ENCODE results near the gene SEC61A1. TPM values are rescaled to one million over a fixed set of nuclear protein-coding genes. Genes with fewer than 3 reads are reported as not detected.

SEC61A1 gene
- total and polyA plus RNA-seq, 8 donors = 193 to 245 (median 216) TPM

DNA sequence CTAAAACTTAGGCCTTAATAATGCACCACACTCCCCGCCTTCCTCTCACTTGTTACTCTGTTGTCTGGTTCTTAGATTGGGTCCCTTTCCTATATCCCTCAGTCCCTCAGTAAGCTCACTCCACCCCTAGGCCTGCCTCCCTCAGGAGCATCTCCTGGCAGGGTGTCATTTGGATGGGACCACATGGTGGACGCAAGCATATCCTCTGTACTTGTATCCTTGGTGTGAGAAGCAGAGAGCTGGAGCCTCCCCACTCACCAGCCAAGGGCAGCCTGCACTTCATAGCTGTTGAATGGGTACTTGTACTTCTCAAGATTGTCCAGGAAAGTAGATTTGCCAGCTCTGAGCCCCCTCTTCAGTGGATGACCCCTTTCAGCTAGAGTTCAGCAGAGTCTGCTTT lies 11.6 kb downstream of the SEC61A1 start:
- FAIRE-seq = no peak
- intact Hi-C loops (cut with DNase I) = no loop called here
- Histone ChIP-seq H3K9me3 (no peaks in the 10 kb centered on the region), H3K27ac (no peak overlapping the region), H3K36me3 (peaks cover 9 to 100% (median 75%) of the 10 kb centered on the region in 3 donors), H3K4me3 (no peak overlapping the region), H3K27me3 (no peaks in the 10 kb centered on the region), H3K4me1 (no peaks in the 10 kb centered on the region)
- no peak for DNase-seq
- WGBS, 2 donors = 90 to 91% methylated on average over 2 of the region's 2 CpGs
- TF ChIP-seq, protein P1, sequence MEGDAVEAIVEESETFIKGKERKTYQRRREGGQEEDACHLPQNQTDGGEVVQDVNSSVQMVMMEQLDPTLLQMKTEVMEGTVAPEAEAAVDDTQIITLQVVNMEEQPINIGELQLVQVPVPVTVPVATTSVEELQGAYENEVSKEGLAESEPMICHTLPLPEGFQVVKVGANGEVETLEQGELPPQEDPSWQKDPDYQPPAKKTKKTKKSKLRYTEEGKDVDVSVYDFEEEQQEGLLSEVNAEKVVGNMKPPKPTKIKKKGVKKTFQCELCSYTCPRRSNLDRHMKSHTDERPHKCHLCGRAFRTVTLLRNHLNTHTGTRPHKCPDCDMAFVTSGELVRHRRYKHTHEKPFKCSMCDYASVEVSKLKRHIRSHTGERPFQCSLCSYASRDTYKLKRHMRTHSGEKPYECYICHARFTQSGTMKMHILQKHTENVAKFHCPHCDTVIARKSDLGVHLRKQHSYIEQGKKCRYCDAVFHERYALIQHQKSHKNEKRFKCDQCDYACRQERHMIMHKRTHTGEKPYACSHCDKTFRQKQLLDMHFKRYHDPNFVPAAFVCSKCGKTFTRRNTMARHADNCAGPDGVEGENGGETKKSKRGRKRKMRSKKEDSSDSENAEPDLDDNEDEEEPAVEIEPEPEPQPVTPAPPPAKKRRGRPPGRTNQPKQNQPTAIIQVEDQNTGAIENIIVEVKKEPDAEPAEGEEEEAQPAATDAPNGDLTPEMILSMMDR (IDR thresholded peaks at IDR 0.05) = no peak
- ATAC-seq = no peak

DNA sequence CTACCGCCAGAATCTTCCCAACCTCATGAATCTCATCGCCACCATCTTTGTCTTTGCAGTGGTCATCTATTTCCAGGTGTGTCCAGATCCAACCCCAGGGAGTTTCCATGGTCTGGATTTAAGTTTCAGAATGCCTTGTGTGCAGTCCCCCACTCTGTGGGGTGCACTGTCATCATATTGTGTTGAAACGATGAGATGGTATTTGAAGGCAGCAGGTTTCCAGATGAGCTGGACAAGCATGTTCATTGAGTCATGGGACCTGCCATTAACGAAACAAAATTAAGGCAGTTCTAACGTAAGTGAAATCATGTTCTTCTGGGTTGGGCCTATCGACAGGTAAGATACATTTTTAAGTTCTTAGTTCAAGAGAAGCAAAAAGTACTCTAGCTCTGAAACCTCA lies 12.7 kb downstream of the SEC61A1 start:
- peaks cover 9 to 100% (median 71%) of the 10 kb centered on the region in 3 donors for H3K36me3 ChIP-seq
- no peaks in the 10 kb centered on the region for H3K9me3 ChIP-seq
- H3K27ac ChIP-seq = no peak overlapping the region
- no peaks in the 10 kb centered on the region for H3K27me3 ChIP-seq
- intact Hi-C loops (cut with DNase I) = no loop called here
- WGBS, 2 donors = 76 to 82% methylated on average over 6 of the region's 6 CpGs
- no peaks in the 10 kb centered on the region for H3K4me1 ChIP-seq
- DNase-seq (no peak), ATAC-seq (no peak), FAIRE-seq (no peak)
- H3K4me3 ChIP-seq = no peak overlapping the region
- TF ChIP-seq, protein P1 (IDR thresholded peaks at IDR 0.05) = no peak

DNA sequence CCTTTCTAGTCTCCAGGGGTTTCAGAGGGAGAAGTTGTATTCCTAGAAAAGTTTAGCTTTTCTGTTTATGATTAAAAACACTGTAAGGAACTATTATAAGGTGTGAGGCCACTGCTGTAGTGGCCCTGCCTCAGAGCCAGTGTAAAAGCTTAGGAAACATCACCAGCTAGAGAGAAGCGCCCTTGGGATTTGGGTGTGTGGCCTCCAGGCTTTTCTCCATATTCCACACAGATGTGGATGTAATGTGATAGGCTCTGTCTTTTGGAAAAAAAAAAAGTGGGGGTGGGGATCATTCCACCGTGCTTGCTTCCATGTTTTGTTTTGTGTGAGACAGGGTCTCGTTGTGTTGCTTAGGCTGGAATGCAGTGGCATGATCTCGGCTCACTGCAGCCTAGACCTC lies 13.9 kb downstream of the SEC61A1 start:
- ATAC-seq = no peak
- FAIRE-seq = no peak

DNA sequence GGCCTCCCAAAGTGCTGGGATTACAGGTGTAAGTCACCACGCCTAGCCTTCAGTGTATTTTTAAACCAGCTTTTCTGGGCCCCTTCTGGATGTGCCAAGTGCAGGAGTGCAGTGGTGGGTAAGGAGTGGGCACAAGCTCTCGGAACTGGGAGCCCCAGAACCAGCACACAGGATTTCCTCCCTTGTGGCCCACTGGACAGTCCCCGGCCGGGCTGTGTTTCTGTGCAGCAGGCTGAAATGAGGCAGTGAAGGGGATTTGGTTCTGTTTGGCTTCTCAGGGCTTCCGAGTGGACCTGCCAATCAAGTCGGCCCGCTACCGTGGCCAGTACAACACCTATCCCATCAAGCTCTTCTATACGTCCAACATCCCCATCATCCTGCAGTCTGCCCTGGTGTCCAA lies 14.4 kb downstream of the SEC61A1 start:
- no peaks in the 10 kb centered on the region for H3K4me1 ChIP-seq
- DNase-seq = no peak
- no peak for FAIRE-seq
- H3K27me3 ChIP-seq = no peaks in the 10 kb centered on the region
- no peaks in the 10 kb centered on the region for H3K9me3 ChIP-seq
- WGBS, 2 donors = 71 to 79% methylated on average over 9 of the region's 9 CpGs
- TF ChIP-seq, protein P1 (IDR thresholded peaks at IDR 0.05) = no peak
- no peak for ATAC-seq
- H3K27ac ChIP-seq = no peak overlapping the region
- H3K36me3 ChIP-seq = peaks cover 9 to 94% (median 68%) of the 10 kb centered on the region in 3 donors
- intact Hi-C loops (cut with DNase I) = no loop called here
- H3K4me3 ChIP-seq = no peak overlapping the region

More for the DNA sequence above, 13.9 kb downstream of the SEC61A1 start:
- TF ChIP-seq, protein P1 (IDR thresholded peaks at IDR 0.05) = no peak
- no peak for DNase-seq
- peaks cover 9 to 99% (median 71%) of the 10 kb centered on the region in 3 donors for H3K36me3 ChIP-seq
- intact Hi-C loops (cut with DNase I) = no loop called here
- H3K4me3 ChIP-seq = no peak overlapping the region
- H3K27ac ChIP-seq = no peak overlapping the region
- no peaks in the 10 kb centered on the region for H3K4me1 ChIP-seq
- no peaks in the 10 kb centered on the region for H3K9me3 ChIP-seq
- no peaks in the 10 kb centered on the region for H3K27me3 ChIP-seq
- WGBS, 2 donors = 79 to 86% methylated on average over 4 of the region's 4 CpGs

DNA sequence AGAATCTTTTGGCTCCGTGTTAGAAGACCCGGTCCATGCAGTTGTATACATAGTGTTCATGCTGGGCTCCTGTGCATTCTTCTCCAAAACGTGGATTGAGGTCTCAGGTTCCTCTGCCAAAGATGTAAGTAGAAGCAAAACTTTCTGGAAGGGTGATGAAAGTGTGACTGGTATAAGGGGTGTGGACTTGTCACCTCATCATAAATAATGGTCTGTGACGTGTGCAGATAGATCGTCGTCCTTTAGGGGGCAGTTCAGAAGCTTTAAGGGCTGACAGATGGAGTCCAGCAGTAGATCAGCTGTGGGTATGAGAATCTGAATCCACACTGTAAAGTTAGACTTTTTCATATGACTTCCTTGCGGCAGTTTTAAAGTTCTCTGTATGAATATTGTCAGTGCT lies 15.3 kb downstream of the SEC61A1 start:
- H3K9me3 ChIP-seq = no peaks in the 10 kb centered on the region
- H3K4me3 ChIP-seq = no peak overlapping the region
- FAIRE-seq (no peak), ATAC-seq (no peak), DNase-seq (no peak)
- H3K4me1 ChIP-seq = no peaks in the 10 kb centered on the region
- intact Hi-C loops (cut with DNase I) = no loop called here
- peaks cover 9 to 85% (median 60%) of the 10 kb centered on the region in 3 donors for H3K36me3 ChIP-seq
- no peak overlapping the region for H3K27ac ChIP-seq
- no peaks in the 10 kb centered on the region for H3K27me3 ChIP-seq
- TF ChIP-seq, protein P1 (IDR thresholded peaks at IDR 0.05) = no peak
- 56% methylated on average over 7 of the region's 7 CpGs for WGBS, 2 donors
